SK-N-SH treated with all-trans-retinoic acid at 6 μM for 48 hours (cell line): ENCODE measurements around the gene GTF2F2.
"Not testable (repeated sequence)": the region's sequence is repeated elsewhere in the genome, so short reads cannot be mapped to it uniquely, and the experiment has no call there.

Experiments
- ARNTL ChIP-seq: fragments of 450-650 bp; formaldehyde crosslinking; IDR thresholded peaks from 2 replicates; pipeline ENCODE4 v1.5.0; 2020; ENCODE audit warnings: low read depth, mild to moderate bottlenecking, moderate library complexity, borderline replicate concordance
- GLIS3 ChIP-seq: fragments of 250-450 bp; sonication (Bioruptor Pico); IDR thresholded peaks from 2 replicates; pipeline ENCODE4 v1.5.0; 2020; ENCODE audit warnings: mild to moderate bottlenecking, moderate library complexity
- OSR1 ChIP-seq: fragments of 250-450 bp; sonication (Bioruptor Pico); IDR thresholded peaks from 2 replicates; pipeline ENCODE4 v1.8.0; 2022; ENCODE audit warnings: moderate library complexity, mild to moderate bottlenecking, inconsistent platforms
- POU6F1 ChIP-seq: fragments of 250-450 bp; sonication (Bioruptor Pico); IDR thresholded peaks from 2 replicates; pipeline ENCODE4 v1.8.0; 2021; ENCODE audit warnings: low read depth, mild to moderate bottlenecking, moderate library complexity, borderline replicate concordance
- TCF4 ChIP-seq: fragments of 250-450 bp; sonication (Bioruptor Pico); IDR thresholded peaks from 2 replicates; pipeline ENCODE4 v1.8.0; 2021; ENCODE audit warnings: mild to moderate bottlenecking, moderate library complexity, borderline replicate concordance
- ZC3H10 ChIP-seq: fragments of 250-450 bp; sonication (Bioruptor Pico); IDR thresholded peaks from 2 replicates; pipeline ENCODE4 v1.5.1; 2021; ENCODE audit warnings: mild to moderate bottlenecking, moderate library complexity
- ZFP3 ChIP-seq: fragments of 250-450 bp; sonication (Bioruptor Pico); IDR thresholded peaks from 2 replicates; pipeline ENCODE4 v1.5.0; 2020; ENCODE audit warnings: mild to moderate bottlenecking, moderate library complexity
- ZFP30 ChIP-seq: fragments of 450-650 bp; formaldehyde crosslinking; IDR thresholded peaks from 2 replicates; pipeline ENCODE4 v1.5.0; 2022; ENCODE audit warnings: mild to moderate bottlenecking, moderate library complexity
- ZNF70 ChIP-seq: fragments of 450-650 bp; formaldehyde crosslinking; IDR thresholded peaks from 2 replicates; pipeline ENCODE4 v1.5.0; 2020; ENCODE audit warnings: mild to moderate bottlenecking, moderate library complexity
- TF ChIP-seq, protein P1 (sequence below): fragments of 250-450 bp; sonication (Bioruptor Pico); IDR thresholded peaks from 2 replicates; pipeline ENCODE4 v1.8.0; 2020; ENCODE audit warnings: mild to moderate bottlenecking, moderate library complexity, borderline replicate concordance
- TF ChIP-seq, protein P2 (sequence below): fragments of 250-450 bp; sonication (Bioruptor Pico); IDR thresholded peaks from 2 replicates; pipeline ENCODE4 v1.5.1; 2020; ENCODE audit warnings: low read depth, mild to moderate bottlenecking, moderate library complexity

DNA sequence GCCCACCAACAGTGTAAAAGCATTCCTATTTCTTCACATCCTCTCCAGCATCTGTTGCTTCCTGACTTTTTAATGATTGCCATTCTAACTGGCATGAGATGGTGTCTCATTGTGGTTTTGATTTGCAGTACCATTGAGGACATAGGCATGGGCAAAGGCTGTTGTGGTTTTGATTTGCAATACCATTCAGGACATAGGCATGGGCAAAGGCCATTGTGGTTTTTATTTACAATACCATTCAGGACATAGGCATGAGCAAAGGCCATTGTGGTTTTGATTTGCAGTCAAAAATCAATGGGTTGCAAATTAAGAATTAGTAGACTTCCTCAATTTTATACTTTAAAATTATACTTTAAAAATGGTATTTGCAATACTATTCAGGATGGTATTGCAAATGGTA lies 69.2 kb downstream of the GTF2F2 start:
- not testable (repeated sequence) for TF ChIP-seq ZFP30 (CRISPR knock-in tag); ZNF70; TCF4 (CRISPR knock-in tag); POU6F1 (CRISPR knock-in tag); ARNTL; OSR1 (CRISPR knock-in tag); ZC3H10 (CRISPR knock-in tag); GLIS3 (CRISPR knock-in tag); ZFP3 (CRISPR knock-in tag)
- TF ChIP-seq, protein P1, sequence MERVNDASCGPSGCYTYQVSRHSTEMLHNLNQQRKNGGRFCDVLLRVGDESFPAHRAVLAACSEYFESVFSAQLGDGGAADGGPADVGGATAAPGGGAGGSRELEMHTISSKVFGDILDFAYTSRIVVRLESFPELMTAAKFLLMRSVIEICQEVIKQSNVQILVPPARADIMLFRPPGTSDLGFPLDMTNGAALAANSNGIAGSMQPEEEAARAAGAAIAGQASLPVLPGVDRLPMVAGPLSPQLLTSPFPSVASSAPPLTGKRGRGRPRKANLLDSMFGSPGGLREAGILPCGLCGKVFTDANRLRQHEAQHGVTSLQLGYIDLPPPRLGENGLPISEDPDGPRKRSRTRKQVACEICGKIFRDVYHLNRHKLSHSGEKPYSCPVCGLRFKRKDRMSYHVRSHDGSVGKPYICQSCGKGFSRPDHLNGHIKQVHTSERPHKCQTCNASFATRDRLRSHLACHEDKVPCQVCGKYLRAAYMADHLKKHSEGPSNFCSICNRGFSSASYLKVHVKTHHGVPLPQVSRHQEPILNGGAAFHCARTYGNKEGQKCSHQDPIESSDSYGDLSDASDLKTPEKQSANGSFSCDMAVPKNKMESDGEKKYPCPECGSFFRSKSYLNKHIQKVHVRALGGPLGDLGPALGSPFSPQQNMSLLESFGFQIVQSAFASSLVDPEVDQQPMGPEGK = not testable (repeated sequence)
- TF ChIP-seq, protein P2, sequence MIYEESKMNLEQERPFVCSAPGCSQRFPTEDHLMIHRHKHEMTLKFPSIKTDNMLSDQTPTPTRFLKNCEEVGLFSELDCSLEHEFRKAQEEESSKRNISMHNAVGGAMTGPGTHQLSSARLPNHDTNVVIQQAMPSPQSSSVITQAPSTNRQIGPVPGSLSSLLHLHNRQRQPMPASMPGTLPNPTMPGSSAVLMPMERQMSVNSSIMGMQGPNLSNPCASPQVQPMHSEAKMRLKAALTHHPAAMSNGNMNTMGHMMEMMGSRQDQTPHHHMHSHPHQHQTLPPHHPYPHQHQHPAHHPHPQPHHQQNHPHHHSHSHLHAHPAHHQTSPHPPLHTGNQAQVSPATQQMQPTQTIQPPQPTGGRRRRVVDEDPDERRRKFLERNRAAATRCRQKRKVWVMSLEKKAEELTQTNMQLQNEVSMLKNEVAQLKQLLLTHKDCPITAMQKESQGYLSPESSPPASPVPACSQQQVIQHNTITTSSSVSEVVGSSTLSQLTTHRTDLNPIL (CRISPR knock-in tag) = not testable (repeated sequence)
